GM18873 (cell line): ENCODE results near the gene SAMD11.
"Not testable (repeated sequence)": the region's sequence is repeated elsewhere in the genome, so short reads cannot be mapped to it uniquely, and the experiment has no call there.

Source experiments
- ATAC-seq: cut with Tn5 transposase; IDR thresholded peaks from one replicate; pipeline ENCODE4 v1.9.1; 2021; ENCODE audit warnings: mild to moderate bottlenecking, moderate library complexity, moderate number of reproducible peaks; ENCODE audit not compliant: unreplicated experiment, low FRiP score

SAMD11 gene

DNA sequence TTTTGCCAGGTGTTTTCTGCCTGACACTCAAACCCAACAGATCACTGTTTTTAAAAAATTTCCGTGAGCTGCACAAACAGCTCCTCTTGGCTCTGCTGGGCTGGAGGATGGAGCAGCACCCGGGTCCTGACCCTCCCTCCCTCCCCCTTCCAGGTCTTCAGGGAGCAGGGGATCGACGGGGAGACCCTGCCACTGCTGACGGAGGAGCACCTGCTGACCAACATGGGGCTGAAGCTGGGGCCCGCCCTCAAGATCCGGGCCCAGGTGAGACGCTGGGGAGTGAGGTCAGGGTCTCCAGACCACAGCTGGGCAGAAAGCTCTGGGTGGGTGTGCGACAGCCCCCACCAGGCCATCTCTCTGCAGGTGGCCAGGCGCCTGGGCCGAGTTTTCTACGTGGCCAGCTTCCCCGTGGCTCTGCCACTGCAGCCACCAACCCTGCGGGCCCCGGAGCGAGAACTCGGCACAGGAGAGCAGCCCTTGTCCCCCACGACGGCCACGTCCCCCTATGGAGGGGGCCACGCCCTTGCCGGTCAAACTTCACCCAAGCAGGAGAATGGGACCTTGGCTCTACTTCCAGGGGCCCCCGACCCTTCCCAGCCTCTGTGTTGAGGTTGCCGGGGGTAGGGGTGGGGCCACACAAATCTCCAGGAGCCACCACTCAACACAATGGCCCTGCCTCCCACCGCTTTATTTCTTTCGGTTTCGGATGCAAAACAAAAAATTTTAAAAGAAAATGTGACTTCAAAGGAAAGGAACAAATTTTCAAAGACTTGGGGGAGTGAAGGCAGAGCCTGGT, 20.0 kb downstream of the SAMD11 start:
- no peak for ATAC-seq

DNA sequence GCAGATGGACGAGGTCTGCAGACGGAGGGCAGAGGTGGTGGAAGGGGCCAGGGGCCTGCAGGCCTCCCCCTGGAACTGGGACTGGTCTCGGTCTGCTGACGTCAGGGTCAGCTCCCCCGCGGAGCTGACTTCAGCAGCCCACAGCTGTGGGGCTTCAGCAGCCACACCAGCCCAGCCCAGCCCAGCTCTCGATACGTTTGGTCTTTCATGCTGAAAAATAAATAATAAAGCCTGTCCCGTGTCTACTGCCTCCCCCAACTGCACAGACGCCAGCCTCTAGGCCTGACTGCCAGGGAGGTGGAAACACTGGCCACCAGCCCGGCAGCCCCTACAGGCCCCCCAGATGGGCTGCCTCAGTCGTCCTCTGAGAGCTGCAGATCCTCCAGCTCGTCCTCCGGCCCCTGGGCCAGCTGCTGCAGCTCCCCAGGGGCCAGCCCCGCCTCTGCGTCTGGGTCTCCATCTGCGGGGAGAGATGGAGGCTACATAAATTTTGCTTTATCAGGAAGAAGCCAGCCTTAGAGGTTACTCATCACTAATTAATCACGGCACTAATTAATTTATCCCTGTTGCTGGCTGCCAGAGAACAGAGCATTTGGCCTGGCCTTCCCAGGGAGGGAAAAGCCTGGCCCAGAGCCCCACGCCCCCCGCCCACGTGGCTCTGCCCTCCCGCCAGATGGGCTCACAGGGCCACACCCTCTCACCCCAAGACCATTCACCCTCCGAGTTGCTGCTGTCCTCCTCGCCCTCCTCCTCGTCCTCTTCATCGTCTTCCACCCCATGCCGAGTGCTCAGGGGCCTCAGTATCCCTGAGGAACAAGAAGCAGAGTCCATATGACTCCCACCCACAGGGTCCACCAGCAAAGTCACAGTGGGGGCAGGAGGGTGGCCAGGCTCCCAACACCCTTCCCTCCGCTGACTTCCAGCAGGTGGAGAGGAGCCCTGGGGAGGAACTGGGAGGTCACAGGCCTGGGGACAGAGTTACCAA, 20.9 kb downstream of the SAMD11 start:
- no peak for ATAC-seq

GRCh38 chr1:945688-946556, 22.2 kb downstream of the SAMD11 start:
- ATAC-seq: no peak

DNA sequence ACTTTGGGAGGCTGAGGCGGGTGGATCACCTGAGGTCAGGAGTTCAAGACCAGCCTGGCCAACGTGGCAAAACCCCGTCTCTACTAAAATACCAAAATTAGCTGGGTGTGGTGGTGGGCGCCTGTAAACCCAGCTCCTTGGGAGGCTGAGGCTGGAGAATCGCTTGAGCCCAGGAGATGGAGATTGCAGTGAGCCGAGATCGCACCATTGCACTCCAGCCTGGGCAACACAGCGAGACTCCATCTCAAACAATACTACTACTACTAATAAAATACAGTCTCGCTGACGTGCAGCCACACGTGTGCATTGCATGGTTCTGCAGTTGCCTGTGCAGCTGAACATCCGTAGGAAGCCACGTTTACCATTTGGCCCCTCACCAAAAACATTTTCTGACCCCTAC, 23.1 kb downstream of the SAMD11 start:
- ATAC-seq: not testable (repeated sequence)

GRCh38 chr1:947958-948357, 24.2 kb downstream of the SAMD11 start:
- no peak for ATAC-seq

DNA sequence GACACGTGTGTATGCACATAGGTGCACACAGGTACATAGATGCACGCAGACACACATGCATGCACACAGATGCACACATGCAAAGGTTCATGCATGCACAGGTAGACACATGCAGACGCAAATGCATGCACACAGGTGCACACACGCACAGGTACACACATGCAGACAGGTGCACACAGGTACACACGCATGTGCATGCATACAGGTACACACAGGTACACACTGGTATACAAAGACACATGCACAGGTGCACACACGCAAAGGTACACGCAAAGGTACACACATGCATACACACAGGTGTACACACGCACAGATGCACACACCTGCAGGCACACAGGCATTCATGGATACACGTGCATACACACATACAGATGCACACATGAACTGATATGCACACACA, 26.5 kb downstream of the SAMD11 start:
- no peak for ATAC-seq

GRCh38 chr1:950881-951280, 27.2 kb downstream of the SAMD11 start:
- no peak for ATAC-seq

- ATAC-seq: no peak
These were observed 27.6 kb downstream of the SAMD11 start for GRCh38 chr1:951364-951763.

- no peak for ATAC-seq
These were observed 28.5 kb downstream of the SAMD11 start for GRCh38 chr1:952201-952600.

DNA sequence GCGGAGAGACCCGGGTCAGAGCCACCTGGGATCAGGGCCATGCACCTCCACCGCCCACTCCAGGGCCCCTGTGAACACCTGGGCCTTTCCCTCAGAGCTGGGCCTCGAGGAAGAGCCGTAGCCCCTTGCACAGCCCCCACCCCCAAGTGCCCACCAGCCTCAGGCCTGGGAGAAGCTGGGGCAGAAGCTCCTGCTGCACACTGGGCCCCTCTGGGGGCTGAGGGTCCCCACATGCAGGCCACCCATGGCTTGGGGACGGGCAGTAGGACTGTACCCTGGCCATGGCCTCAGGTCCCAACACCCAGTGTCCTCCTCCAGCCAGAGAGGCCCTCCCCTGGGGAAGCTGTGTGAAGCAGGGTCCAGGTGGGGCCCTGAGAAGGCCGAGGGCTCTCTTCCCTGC, 28.9 kb downstream of the SAMD11 start:
- ATAC-seq: no peak

DNA sequence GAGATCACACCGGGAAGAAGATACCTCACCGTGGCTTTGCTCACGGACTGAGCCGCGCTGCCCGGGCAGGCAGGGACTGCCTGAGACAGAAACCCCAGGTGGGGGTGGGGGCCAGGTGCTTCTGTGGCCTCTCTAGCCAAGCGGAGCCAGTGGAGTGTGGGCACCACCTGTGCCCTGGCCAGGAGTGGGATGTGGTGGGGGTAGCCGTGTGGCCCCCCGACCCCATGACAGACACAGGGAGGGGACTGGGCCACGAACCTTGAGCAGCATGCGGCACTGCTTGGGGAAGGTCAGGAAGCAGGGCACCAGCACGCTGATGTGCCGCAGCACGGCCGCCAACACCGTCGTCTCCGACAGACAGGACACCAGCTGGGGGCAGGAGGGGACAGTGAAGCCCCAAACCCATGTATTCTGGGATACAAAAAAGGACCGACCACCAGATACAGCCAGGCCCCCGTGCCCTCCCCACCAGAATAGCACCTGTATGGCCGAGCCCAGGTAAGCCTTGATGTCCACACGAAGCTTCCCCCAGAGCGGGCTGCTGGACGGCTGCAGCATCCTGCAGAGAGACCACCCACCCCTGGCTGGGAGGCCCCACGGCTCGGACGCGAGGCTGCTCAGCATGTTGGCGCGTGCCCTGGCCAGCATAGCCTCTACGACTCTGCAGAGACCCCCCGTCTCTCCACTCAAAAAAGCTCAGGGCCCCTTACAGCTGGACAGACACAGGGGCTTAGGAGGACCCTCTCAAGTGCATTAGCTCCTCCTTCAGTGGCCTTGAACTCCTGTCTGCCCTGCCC, 30.0 kb downstream of the SAMD11 start:
- no peak for ATAC-seq

DNA sequence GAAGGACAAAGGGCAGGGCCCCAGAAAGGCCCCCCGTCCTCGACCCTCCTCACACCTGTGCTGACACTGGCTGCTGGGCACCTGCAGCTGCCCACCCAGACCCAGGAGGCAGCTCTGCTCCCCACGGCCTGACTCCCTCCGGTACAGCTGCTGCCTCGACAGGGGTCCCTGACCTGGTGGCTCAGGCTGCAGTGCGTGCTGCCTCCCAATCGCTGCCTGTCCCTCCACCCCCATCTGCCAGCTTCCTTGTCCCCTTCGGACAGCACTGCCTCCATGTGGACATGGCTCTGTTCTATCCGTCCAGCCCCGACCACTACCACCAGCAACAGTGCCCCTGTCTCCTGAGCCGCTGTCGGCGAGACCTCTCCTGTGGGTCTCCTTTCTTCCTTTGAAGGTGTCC, 31.2 kb downstream of the SAMD11 start:
- ATAC-seq: no peak

- ATAC-seq: no peak
These were observed 31.8 kb downstream of the SAMD11 start for GRCh38 chr1:955474-955873.

DNA sequence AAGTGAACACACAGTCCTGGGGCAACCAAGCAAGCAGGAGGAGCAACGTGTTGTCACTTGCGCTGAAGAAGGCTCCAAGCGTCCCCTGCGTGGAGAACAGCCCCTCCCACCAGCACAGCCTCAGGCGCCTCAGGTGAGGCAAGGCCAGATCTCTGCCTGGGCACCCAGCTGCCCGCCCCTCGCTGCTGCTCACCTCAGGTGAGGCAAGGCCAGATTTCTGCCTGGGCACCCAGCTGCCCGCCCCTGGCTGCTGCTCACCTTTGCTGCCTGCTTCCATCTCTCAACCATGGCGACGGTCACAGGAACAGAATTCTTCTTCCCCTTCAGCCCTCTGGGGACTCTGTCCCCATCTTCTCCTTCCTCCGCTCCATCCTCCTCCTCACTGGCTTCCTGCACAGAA, 32.9 kb downstream of the SAMD11 start:
- no peak for ATAC-seq

DNA sequence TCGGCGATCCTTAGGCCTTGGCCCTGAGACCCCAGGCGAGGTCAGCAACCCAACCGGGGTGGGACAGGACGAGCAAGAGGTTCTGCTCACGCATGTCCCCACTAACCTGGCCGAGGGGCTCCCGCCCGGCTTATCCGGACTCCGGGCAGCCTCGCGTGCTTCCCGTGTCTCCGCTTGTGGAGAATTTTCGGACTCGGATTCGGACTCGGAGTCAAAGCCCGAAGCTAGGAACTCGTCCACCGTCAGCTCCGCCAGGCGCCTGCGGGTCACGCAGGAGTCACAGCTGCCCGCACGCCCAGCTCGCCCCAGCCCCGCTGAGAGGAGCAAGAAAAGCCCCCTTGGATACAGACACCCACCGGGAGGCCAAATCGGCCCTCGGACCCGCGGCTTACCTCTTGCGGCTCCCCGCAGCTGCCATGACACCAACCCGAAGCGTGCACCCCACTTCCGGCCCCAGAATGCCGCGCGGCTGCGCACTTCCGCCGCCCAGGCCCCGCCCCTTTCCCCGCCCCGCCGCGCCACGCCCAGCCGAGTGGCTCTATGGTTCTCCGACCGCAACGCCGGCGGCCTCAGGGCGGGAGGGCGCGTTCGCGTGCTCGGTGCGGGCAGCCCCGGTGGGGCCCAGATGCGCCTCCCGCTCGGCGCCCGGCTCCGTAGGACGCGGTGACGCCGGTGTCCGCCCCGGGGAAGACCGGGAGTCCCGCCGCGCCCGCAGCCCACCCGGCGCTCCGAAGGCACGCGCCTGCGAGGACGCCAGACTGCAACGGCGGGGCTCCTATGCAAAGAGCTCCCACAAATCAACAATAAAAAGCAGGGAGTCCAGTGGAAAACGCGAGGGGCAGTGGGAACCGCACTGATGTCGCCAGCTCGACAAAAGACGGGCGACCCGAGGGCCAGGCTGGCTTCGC, 35.4 kb downstream of the SAMD11 start, which contains the start of gene NOC2L:
Gene NOC2L (minus strand): TSS at position 434 of the 908 bp plus-strand sequence. CDS start 16 bp downstream, at position 418.
- peak; percentile 52 for ATAC-seq

- ATAC-seq: no peak
These were observed 36.1 kb downstream of the SAMD11 start for GRCh38 chr1:959731-960362.

- no peak for ATAC-seq
These were observed 36.8 kb downstream of the SAMD11 start, which contains the start of gene KLHL17 for GRCh38 chr1:960363-961131. Gene KLHL17 (plus strand): TSS chr1:960584. CDS start chr1:960694, 110 bp downstream.
